ENCODE data around the gene TBC1D22A. TPM values are rescaled to one million over a fixed set of nuclear protein-coding genes. Genes with fewer than 3 reads are reported as not detected.

The TBC1D22A gene
- total RNA-seq, 1 experiment from 2014 or later = 32.6 TPM

GRCh38 chr22:46798041-46798365 lies 35.6 kb downstream of the TBC1D22A start:
- H3K9me3 Mint-ChIP-seq (ENCODE audit: unreplicated experiment) = no peaks in the 10 kb centered on the region
- no peaks in the 10 kb centered on the region for H3K27me3 ChIP-seq (replicated peaks; ENCODE audit: control insufficient read depth, insufficient read depth, low read length)
- H3K4me3 Mint-ChIP-seq (ENCODE audit: unreplicated experiment) = no peak overlapping the region
- POLR2A ChIA-PET = no interaction called here
- peak in 1 of 2 experiments; percentile 9 for DNase-seq
- intact Hi-C loops (cut with micrococcal nuclease; ENCODE audit: unreplicated experiment) = loop anchor here (10.0 kb wide), 1 partner anchor 197 kb away; no protein-coding TSS in a partner anchor
- peaks cover 50% of the 10 kb centered on the region for H3K36me3 Mint-ChIP-seq (ENCODE audit: insufficient read depth, unreplicated experiment)
- H3K4me1 Mint-ChIP-seq (ENCODE audit: low read depth, unreplicated experiment) = peaks cover 25% of the 10 kb centered on the region
- H3K9me3 ChIP-seq = no peaks in the 10 kb centered on the region
- H3K36me3 ChIP-seq (ENCODE audit: control insufficient read depth, insufficient read depth, low read length) = peaks cover 2% of the 10 kb centered on the region
- H3K4me1 ChIP-seq = no peaks in the 10 kb centered on the region
- TF ChIP-seq, protein P1, sequence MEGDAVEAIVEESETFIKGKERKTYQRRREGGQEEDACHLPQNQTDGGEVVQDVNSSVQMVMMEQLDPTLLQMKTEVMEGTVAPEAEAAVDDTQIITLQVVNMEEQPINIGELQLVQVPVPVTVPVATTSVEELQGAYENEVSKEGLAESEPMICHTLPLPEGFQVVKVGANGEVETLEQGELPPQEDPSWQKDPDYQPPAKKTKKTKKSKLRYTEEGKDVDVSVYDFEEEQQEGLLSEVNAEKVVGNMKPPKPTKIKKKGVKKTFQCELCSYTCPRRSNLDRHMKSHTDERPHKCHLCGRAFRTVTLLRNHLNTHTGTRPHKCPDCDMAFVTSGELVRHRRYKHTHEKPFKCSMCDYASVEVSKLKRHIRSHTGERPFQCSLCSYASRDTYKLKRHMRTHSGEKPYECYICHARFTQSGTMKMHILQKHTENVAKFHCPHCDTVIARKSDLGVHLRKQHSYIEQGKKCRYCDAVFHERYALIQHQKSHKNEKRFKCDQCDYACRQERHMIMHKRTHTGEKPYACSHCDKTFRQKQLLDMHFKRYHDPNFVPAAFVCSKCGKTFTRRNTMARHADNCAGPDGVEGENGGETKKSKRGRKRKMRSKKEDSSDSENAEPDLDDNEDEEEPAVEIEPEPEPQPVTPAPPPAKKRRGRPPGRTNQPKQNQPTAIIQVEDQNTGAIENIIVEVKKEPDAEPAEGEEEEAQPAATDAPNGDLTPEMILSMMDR (IDR thresholded peaks at IDR 0.05; ENCODE audit: insufficient read depth in 1 of 2, low read depth in 1 of 2, low read length in 1 of 2, severe bottlenecking in 1 of 2, unreplicated experiment in 1 of 2) = no peak
- no TSS peak for BruUV-seq (replicated peaks)
- no peaks in the 10 kb centered on the region for H3K27me3 Mint-ChIP-seq (ENCODE audit: insufficient read depth, unreplicated experiment)
- CTCF ChIA-PET = interaction anchor here (1.0 to 1.4 kb wide), 7 partner anchors 14 to 82 kb away, joined by 3 to 8 read pairs (median 4); partner anchors contain the start of gene TBC1D22A
- H3K4me3 ChIP-seq (ENCODE audit: low read depth, low read length) = no peak overlapping the region
- H3K27ac Mint-ChIP-seq (ENCODE audit: unreplicated experiment) = peak overlapping the region; percentile 74

GRCh38 chr22:46798366-46799350 lies 36.2 kb downstream of the TBC1D22A start:
- H3K9me3 Mint-ChIP-seq (ENCODE audit: unreplicated experiment) = no peaks in the 10 kb centered on the region
- TF ChIP-seq, protein P1 (IDR thresholded peaks at IDR 0.05; ENCODE audit: insufficient read depth in 1 of 2, low read depth in 1 of 2, low read length in 1 of 2, severe bottlenecking in 1 of 2, unreplicated experiment in 1 of 2) = peak; percentile 89 to 90
- peak overlapping the region; percentile 74 for H3K27ac Mint-ChIP-seq (ENCODE audit: unreplicated experiment)
- no peaks in the 10 kb centered on the region for H3K9me3 ChIP-seq
- peaks cover 25% of the 10 kb centered on the region for H3K4me1 Mint-ChIP-seq (ENCODE audit: low read depth, unreplicated experiment)
- peak; percentile 75 to 86 for DNase-seq
- H3K4me3 Mint-ChIP-seq (ENCODE audit: unreplicated experiment) = no peak overlapping the region
- H3K36me3 Mint-ChIP-seq (ENCODE audit: insufficient read depth, unreplicated experiment) = peaks cover 55% of the 10 kb centered on the region
- ChIA-PET POLR2A (no interaction called here), CTCF (interaction anchor here (0.5 to 1.4 kb wide), 10 partner anchors 24 to 214 kb away, joined by 3 to 8 read pairs (median 3); partner anchors contain the start of gene TBC1D22A)
- H3K27me3 ChIP-seq (replicated peaks; ENCODE audit: control insufficient read depth, insufficient read depth, low read length) = no peaks in the 10 kb centered on the region
- H3K4me3 ChIP-seq (ENCODE audit: low read depth, low read length) = no peak overlapping the region
- no TSS peak for BruUV-seq (replicated peaks)
- no peaks in the 10 kb centered on the region for H3K4me1 ChIP-seq
- no peaks in the 10 kb centered on the region for H3K27me3 Mint-ChIP-seq (ENCODE audit: insufficient read depth, unreplicated experiment)
- intact Hi-C loops (cut with micrococcal nuclease; ENCODE audit: unreplicated experiment) = loop anchor here (10.0 kb wide), 1 partner anchor 196 kb away; no protein-coding TSS in a partner anchor
- H3K36me3 ChIP-seq (ENCODE audit: control insufficient read depth, insufficient read depth, low read length) = peaks cover 2% of the 10 kb centered on the region

DNA sequence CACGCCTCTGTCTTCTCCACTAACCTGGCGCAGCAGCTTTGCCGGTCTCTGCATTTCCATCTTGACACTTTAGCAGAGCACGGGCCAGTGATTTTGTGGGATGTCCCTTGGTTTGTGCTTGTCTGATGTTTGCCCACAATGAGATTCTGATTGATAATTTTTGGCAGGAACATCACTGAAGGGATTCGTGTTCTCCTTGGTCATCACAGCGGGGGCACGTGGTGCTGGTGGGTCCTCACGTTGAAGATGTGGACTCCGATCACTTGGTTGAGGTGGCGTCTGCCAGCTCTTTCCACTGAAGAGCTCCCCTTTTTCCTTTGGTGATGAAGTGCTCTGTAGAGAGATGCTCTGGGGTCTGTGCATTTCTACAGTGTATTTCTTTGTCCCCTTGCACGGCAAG lies 37.2 kb downstream of the TBC1D22A start:
- Mint-ChIP-seq H3K9me3 (ENCODE audit: unreplicated experiment) (no peaks in the 10 kb centered on the region), H3K4me1 (ENCODE audit: low read depth, unreplicated experiment) (peaks cover 25% of the 10 kb centered on the region), H3K36me3 (ENCODE audit: insufficient read depth, unreplicated experiment) (peaks cover 55% of the 10 kb centered on the region), H3K4me3 (ENCODE audit: unreplicated experiment) (no peak overlapping the region), H3K27ac (ENCODE audit: unreplicated experiment) (no peak overlapping the region), H3K27me3 (ENCODE audit: insufficient read depth, unreplicated experiment) (no peaks in the 10 kb centered on the region)
- intact Hi-C loops (cut with micrococcal nuclease; ENCODE audit: unreplicated experiment) = loop anchor here (10.0 kb wide), 1 partner anchor 195 kb away; no protein-coding TSS in a partner anchor
- no peaks in the 10 kb centered on the region for H3K4me1 ChIP-seq
- TF ChIP-seq, protein P1 (IDR thresholded peaks at IDR 0.05; ENCODE audit: insufficient read depth in 1 of 2, low read depth in 1 of 2, low read length in 1 of 2, severe bottlenecking in 1 of 2, unreplicated experiment in 1 of 2) = no peak
- H3K9me3 ChIP-seq = no peaks in the 10 kb centered on the region
- H3K36me3 ChIP-seq (ENCODE audit: control insufficient read depth, insufficient read depth, low read length) = peaks cover 2% of the 10 kb centered on the region
- BruUV-seq (replicated peaks) = no TSS peak
- no peak overlapping the region for H3K4me3 ChIP-seq (ENCODE audit: low read depth, low read length)
- CTCF ChIA-PET = interaction anchor here (1.0 kb wide), 1 partner anchor 38 kb away, joined by 3 read pairs; no protein-coding TSS in a partner anchor
- POLR2A ChIA-PET = no interaction called here
- DNase-seq = peak in 1 of 2 experiments; percentile 5
- no peaks in the 10 kb centered on the region for H3K27me3 ChIP-seq (replicated peaks; ENCODE audit: control insufficient read depth, insufficient read depth, low read length)
